Measurements from ENCODE around the gene KCNIP3.

KCNIP3 gene

GRCh38 chr2:95287336-95287735 lies 9.8 kb upstream of the KCNIP3 start (continued):
- TF ChIP-seq ZNF2 (tag by site-specific recombination; IDR thresholded peaks at IDR 0.05): no peak
- TF ChIP-seq KLF7 (tag by site-specific recombination; IDR thresholded peaks at IDR 0.05; ENCODE audit: borderline replicate concordance): no peak
- TF ChIP-seq ZNF768 (tag by site-specific recombination; IDR thresholded peaks at IDR 0.05): no peak
- no peak for TF ChIP-seq ZBTB49 (tag by site-specific recombination; IDR thresholded peaks at IDR 0.05; ENCODE audit: low read depth)
- no peak for TF ChIP-seq ZNF416 (tag by site-specific recombination; IDR thresholded peaks at IDR 0.05)
- no peak for TF ChIP-seq ZNF792 (tag by site-specific recombination; IDR thresholded peaks at IDR 0.05)
- TF ChIP-seq ZNF404 (tag by site-specific recombination; IDR thresholded peaks at IDR 0.05): no peak

- ChIA-PET POLR2A (no interaction called here), CTCF (no interaction called here)
- H3K9me3 ChIP-seq (ENCODE audit: control insufficient read depth, insufficient read depth, low read depth, low read length): no peaks in the 10 kb centered on the region; the same call in 1 of the 2 replicates
- H3K27ac ChIP-seq (ENCODE audit: extremely low read depth, low read depth, low read length): no peak overlapping the region
- no peak for TF ChIP-seq ZNF23 (tag by site-specific recombination; IDR thresholded peaks at IDR 0.05; ENCODE audit: borderline replicate concordance)
- no peak for TF ChIP-seq ZNF610 (tag by site-specific recombination; IDR thresholded peaks at IDR 0.05; ENCODE audit: borderline replicate concordance)
- no peak for TF ChIP-seq REPIN1 (tag by site-specific recombination; IDR thresholded peaks at IDR 0.05; ENCODE audit: low read depth)
- TF ChIP-seq ZNF626 (tag by site-specific recombination; IDR thresholded peaks at IDR 0.05): no peak
- TF ChIP-seq ZNF561 (tag by site-specific recombination; IDR thresholded peaks at IDR 0.05; ENCODE audit: borderline replicate concordance): no peak
- TF ChIP-seq ZNF658 (tag by site-specific recombination; IDR thresholded peaks at IDR 0.05): no peak
- H3K4me3 ChIP-seq (ENCODE audit: low read depth, low read length): no peak overlapping the region
- no peaks in the 10 kb centered on the region for H3K4me1 ChIP-seq (ENCODE audit: control insufficient read depth, insufficient read depth, low read length)
- H3K36me3 ChIP-seq (ENCODE audit: control insufficient read depth in 2 of 2, insufficient read depth in 1 of 2, low read length in 2 of 2): no peaks in the 10 kb centered on the region
These were observed 9.3 kb upstream of the KCNIP3 start for GRCh38 chr2:95287806-95288205.

GRCh38 chr2:95289253-95289652 lies 7.9 kb upstream of the KCNIP3 start:
- Histone ChIP-seq H3K36me3 (ENCODE audit: control insufficient read depth in 2 of 2, insufficient read depth in 1 of 2, low read length in 2 of 2) (no peaks in the 10 kb centered on the region), H3K9me3 (ENCODE audit: control insufficient read depth, insufficient read depth, low read depth, low read length) (no peaks in the 10 kb centered on the region; the same call in 1 of the 2 replicates), H3K4me1 (ENCODE audit: control insufficient read depth, insufficient read depth, low read length) (no peaks in the 10 kb centered on the region), H3K4me3 (ENCODE audit: low read depth, low read length) (no peak overlapping the region), H3K27ac (ENCODE audit: extremely low read depth, low read depth, low read length) (no peak overlapping the region)
- ChIA-PET POLR2A (no interaction called here), CTCF (no interaction called here)
- TF ChIP-seq PRDM10 (tag by site-specific recombination; IDR thresholded peaks at IDR 0.05) (no peak), ZNF335 (tag by site-specific recombination; conservative IDR thresholded peaks at IDR 0.05) (no peak), ATF2 (tag by site-specific recombination; IDR thresholded peaks at IDR 0.05; ENCODE audit: low read depth) (no peak), PRDM2 (tag by site-specific recombination; IDR thresholded peaks at IDR 0.05; ENCODE audit: borderline replicate concordance) (no peak), ZNF146 (tag by site-specific recombination; IDR thresholded peaks at IDR 0.05) (no peak), ZBTB7A (tag by site-specific recombination; IDR thresholded peaks at IDR 0.05; ENCODE audit: low read depth) (no peak), KLF16 (tag by site-specific recombination; IDR thresholded peaks at IDR 0.05) (no peak), SP2 (tag by site-specific recombination; IDR thresholded peaks at IDR 0.05) (no peak)
